ENCODE measurements around the gene FAM200C.

GRCh38 chr5:160354666-160355065 lies 45.2 kb downstream of the FAM200C start:
- TF ChIP-seq CTCF (conservative IDR thresholded peaks at IDR 0.05 in 1 of 2, IDR thresholded peaks at IDR 0.05 in 1 of 2; ENCODE audit: low read depth in 1 of 2, low read length in 2 of 2) (no peak), EZH2 (IDR thresholded peaks at IDR 0.05; ENCODE audit: low read length, missing control alignments) (no peak)

All from fibroblast of lung (primary cell).